K562 (cell line): ENCODE results near the gene PREX1. TPM values are rescaled to one million over a fixed set of nuclear protein-coding genes. Genes with fewer than 3 reads are reported as not detected.

Experiments used
- ATAC-seq: fragments of 200-7000 bp; cut with Tn5 transposase; 3 replicates; pipeline ENCODE4 v1.9.1; 2020; ENCODE audit warnings: moderate library complexity
- BruUV-seq: library from RNA; stranded (reverse); fragments of 400-500 nt; replicated peaks from 2 replicates; lab custom pipeline; 2021; lab: Mats Ljungman, UMichigan
- CTCF ChIA-PET: fragments of 300-600 bp; formaldehyde crosslinking; extraction: SDS; loops from one replicate; lab custom pipeline; 2021; ENCODE audit warnings: low intra/inter-chr PET ratio; lab: Yijun Ruan, JAX
- POLR2A ChIA-PET: fragments of 300-600, 350-650 bp; sonication (Branson Sonifier 250); formaldehyde crosslinking; extraction: SDS; loops from one replicate; lab custom pipeline; 2021; ENCODE audit warnings: antibody characterized with exemption, inconsistent platforms; lab: Yijun Ruan, JAX
- DNase-seq, 4 experiments: peaks; one replicate each; pipeline versions ENCODE4 v3.0.0 to v3.0.0-alpha.2; 2011 to 2018; ENCODE audit warnings: low spot score in 3 of 4, mixed read lengths in 3 of 4; ENCODE audit errors: extremely low read depth in 1 of 4
- FAIRE-seq: peaks from 2 replicates; lab custom pipeline; 2011; peaks lifted over from hg19 to GRCh38; lab: Jason Lieb, UNC
- H2AFZ ChIP-seq: 2 replicates; pipeline ENCODE4 v1.6.0; 2011; ENCODE audit warnings: low read depth, low read length, control low read depth, inconsistent platforms
- H3K27ac ChIP-seq: fragments of 200-600 bp; 3 replicates; pipeline ENCODE4 v1.8.0; 2011; ENCODE audit warnings: low read depth, mild to moderate bottlenecking, control low read depth, inconsistent platforms, low read length, moderate library complexity, mixed read lengths; ENCODE audit errors: extremely low read depth
- H3K27me3 ChIP-seq, 2 experiments: fragments of 300-600 bp in 1 of 2; 2 replicates in 1 of 2; 3 replicates in 1 of 2; pipeline versions ENCODE4 v1.6.0 to v1.8.0; 2011; ENCODE audit warnings: inconsistent platforms in 2 of 2, low read length in 2 of 2, mild to moderate bottlenecking in 1 of 2, mixed read lengths in 1 of 2, moderate library complexity in 1 of 2; ENCODE audit not compliant: control insufficient read depth in 2 of 2, insufficient read depth in 2 of 2
- H3K36me3 ChIP-seq: fragments of 300-600 bp; 3 replicates; pipeline ENCODE4 v1.8.0; 2011; ENCODE audit warnings: mild to moderate bottlenecking, low read length, inconsistent platforms; ENCODE audit not compliant: control insufficient read depth, insufficient read depth
- H3K4me1 ChIP-seq, 2 experiments: fragments of 200-600 bp in 1 of 2; replicated peaks in 1 of 2; 2 replicates in 1 of 2; 3 replicates in 1 of 2; pipeline versions ENCODE4 v1.5.1 to v1.8.0; 2011; ENCODE audit warnings: inconsistent platforms in 2 of 2, low read length in 2 of 2, mild to moderate bottlenecking in 1 of 2, mixed read lengths in 1 of 2, moderate library complexity in 1 of 2; ENCODE audit not compliant: control insufficient read depth in 2 of 2, insufficient read depth in 2 of 2
- H3K4me2 ChIP-seq: 2 replicates; pipeline ENCODE4 v1.6.1; 2011; ENCODE audit warnings: low read length, control low read depth, inconsistent platforms, mixed read lengths; ENCODE audit not compliant: insufficient read depth
- H3K4me3 ChIP-seq: fragments of 200-600 bp; sonication (generic), shearing (Covaris generic); 2 replicates; pipeline ENCODE4 v1.5.1; 2016; ENCODE audit warnings: control low read depth, inconsistent platforms
- H3K79me2 ChIP-seq: fragments of 200-600 bp; 3 replicates; pipeline ENCODE4 v1.8.0; 2011; ENCODE audit warnings: low read length, inconsistent platforms; ENCODE audit not compliant: control insufficient read depth, insufficient read depth
- H3K9ac ChIP-seq, 2 experiments: 2 replicates each; pipeline versions ENCODE4 v1.6.0 to v1.6.1; 2011; ENCODE audit warnings: low read depth in 2 of 2, low read length in 2 of 2, control low read depth in 1 of 2, inconsistent platforms in 1 of 2, mild to moderate bottlenecking in 1 of 2, mixed read lengths in 1 of 2; ENCODE audit not compliant: insufficient read depth in 1 of 2
- H3K9me1 ChIP-seq: one replicate; pipeline ENCODE4 v1.6.0; 2011; ENCODE audit warnings: inconsistent platforms, mild to moderate bottlenecking, low read length, moderate library complexity; ENCODE audit not compliant: control insufficient read depth, insufficient read depth
- H3K9me3 ChIP-seq: replicated peaks from 2 replicates; pipeline ENCODE4 v1.5.1; 2011; ENCODE audit warnings: low read depth, low read length, inconsistent platforms; ENCODE audit not compliant: control insufficient read depth, insufficient read depth
- H4K20me1 ChIP-seq: replicated peaks from 2 replicates; pipeline ENCODE4 v1.6.1; 2011; ENCODE audit warnings: low read length, inconsistent platforms, mixed read lengths; ENCODE audit not compliant: control insufficient read depth, insufficient read depth
- BDP1 ChIP-seq: IDR thresholded peaks from 3 replicates; pipeline ENCODE4 v1.6.1; 2011; ENCODE audit not compliant: insufficient read length, insufficient read depth
- CTBP1 ChIP-seq: fragments of 450-650 bp; IDR thresholded peaks from 2 replicates; pipeline ENCODE4 v1.6.1; 2016; ENCODE audit warnings: borderline replicate concordance
- EP300 ChIP-seq: IDR thresholded peaks from 2 replicates; pipeline ENCODE4 v1.6.1; 2012; ENCODE audit warnings: low read length, improper control_type of control experiment
- HBP1 ChIP-seq: fragments of 450-650 bp; formaldehyde crosslinking; IDR thresholded peaks from 2 replicates; pipeline ENCODE4 v1.4.0; 2022; ENCODE audit warnings: missing genetic modification characterization
- JUN ChIP-seq, 2 experiments: sonication (generic) in 1 of 2; formaldehyde crosslinking in 1 of 2; IDR thresholded peaks; 2 replicates each; pipeline versions ENCODE4 v1.6.1 to v1.8.0; 2012 to 2022; ENCODE audit warnings: borderline replicate concordance in 2 of 2, mild to moderate bottlenecking in 2 of 2, improper control_type of control experiment in 1 of 2, low read depth in 1 of 2, low read length in 1 of 2, missing genetic modification reagents in 1 of 2
- MCM5 ChIP-seq: fragments of 450-650 bp; IDR thresholded peaks from 2 replicates; pipeline ENCODE4 v1.6.1; 2016; ENCODE audit warnings: low read depth
- MIER1 ChIP-seq: fragments of 450-650 bp; IDR thresholded peaks from 2 replicates; pipeline ENCODE4 v1.6.1; 2016; ENCODE audit warnings: antibody characterized with exemption, mild to moderate bottlenecking, low read depth
- NR0B1 ChIP-seq: fragments of 450-650 bp; IDR thresholded peaks from one replicate; pipeline ENCODE4 v1.6.1; 2018; ENCODE audit warnings: mild to moderate bottlenecking, moderate library complexity; ENCODE audit not compliant: partially characterized antibody
- POLR3G ChIP-seq: IDR thresholded peaks from 2 replicates; pipeline ENCODE4 v1.6.1; 2011; ENCODE audit not compliant: insufficient read length, insufficient replicate concordance; ENCODE audit errors: extremely low read depth
- PYGO2 ChIP-seq: fragments of 450-650 bp; IDR thresholded peaks from 2 replicates; pipeline ENCODE4 v1.6.1; 2016; ENCODE audit warnings: mild to moderate bottlenecking, missing genetic modification characterization, moderate library complexity, missing compliant biosample characterization
- RFX7 ChIP-seq: fragments of 250-450 bp; sonication (Bioruptor Pico); IDR thresholded peaks from 2 replicates; pipeline ENCODE4 v1.5.1; 2021; ENCODE audit warnings: mild to moderate bottlenecking
- SRSF3 ChIP-seq: fragments of 200-400 bp; formaldehyde crosslinking; IDR thresholded peaks from 2 replicates; pipeline ENCODE4 v1.6.1; 2016; ENCODE audit warnings: mild to moderate bottlenecking, low read length, moderate library complexity; ENCODE audit not compliant: insufficient read depth
- TBL1XR1 ChIP-seq, 2 experiments: IDR thresholded peaks; 2 replicates each; pipeline ENCODE4 v1.6.1; 2012; ENCODE audit warnings: improper control_type of control experiment in 2 of 2, low read length in 2 of 2, mild to moderate bottlenecking in 1 of 2
- ZNF444 ChIP-seq: fragments of 250-450 bp; sonication (Bioruptor Pico); IDR thresholded peaks from 2 replicates; pipeline ENCODE4 v1.4.0; 2020; ENCODE audit warnings: mild to moderate bottlenecking, moderate library complexity
- WGBS: fragments of 100-300 bp; shearing (Covaris generic); methylation state at CpG from one replicate; pipeline ENCODE4 v1.1.6; 2016; ENCODE audit warnings: low coverage, mixed read lengths; ENCODE audit not compliant: insufficient coverage; ENCODE audit errors: missing lambda C conversion rate; 5-methylcytosine and 5-hydroxymethylcytosine counted together
- in situ Hi-C: fragments of 300-500 bp; cut with MboI; formaldehyde crosslinking; loops from 4 replicates; pipeline ENCODE4 v1.15.0; 2018; ENCODE audit warnings: inconsistent platforms, mixed read lengths
- intact Hi-C: fragments of 100-400 bp; cut with micrococcal nuclease; formaldehyde crosslinking; loops from 2 replicates; pipeline ENCODE4 v1.14.2; 2022
- polyA plus RNA-seq, 8 experiments: library from polyadenylated mRNA; depleted of rRNA in 4 of 8; stranded (reverse) in 5 of 8; unstranded in 3 of 8; fragments of >200 nt; fragmentation: Nextera tagmentation in 2 of 8; fragmentation: Illumina TruSeq in 1 of 8; extraction: Ambion mirVana in 2 of 8; extraction: Trizol in 1 of 8; gene quantifications; 2 replicates each; pipeline versions ENCODE4 v1.2.1 to v1.2.3, GENCODE V29; 2011 to 2014; ENCODE audit warnings: inconsistent platforms in 1 of 8, missing spikeins in 1 of 8
- total RNA-seq, 7 experiments: library from RNA; depleted of rRNA in 6 of 7; stranded (reverse); fragments of >200 nt in 6 of 7; fragmentation: Illumina TruSeq in 2 of 7; extraction: Trizol in 2 of 7; gene quantifications; 2 replicates each; pipeline versions ENCODE4 v1.2.1 to v1.2.3, GENCODE V29; 2011 to 2021; ENCODE audit warnings: low replicate concordance in 1 of 7

Gene PREX1
- total and polyA plus RNA-seq, 9 of the 15 experiments (the other 6 are each of a cell fraction or from before 2014, with no cell fraction given) = 0.37 to 10.4 (median 4.8) TPM

GRCh38 chr20:48653706-48654051 lies 174.1 kb downstream of the PREX1 start:
- in situ Hi-C loops = no loop called here
- Histone ChIP-seq H3K9ac (no peak overlapping the region), H3K4me2 (no peak overlapping the region), H3K9me3 (no peaks in the 10 kb centered on the region), H3K79me2 (no peaks in the 10 kb centered on the region), H3K9me1 (no peaks in the 10 kb centered on the region), H3K36me3 (peaks cover 5% of the 10 kb centered on the region; the same call in 1 of the 3 replicates), H3K4me3 (no peak overlapping the region), H2AFZ (no peak overlapping the region), H3K27me3 (no peaks in the 10 kb centered on the region), H3K27ac (no peak overlapping the region), H3K4me1 (peaks cover 0 to 14% of the 10 kb centered on the region in 2 experiments; a peak in 1 of 5 replicates), H4K20me1 (peaks cover 10% of the 10 kb centered on the region; the same call in 1 of the 2 replicates)
- ChIA-PET POLR2A (no interaction called here), CTCF (no interaction called here)
- 52% methylated on average over 10 of the region's 10 CpGs for WGBS
- BruUV-seq = no TSS peak
- no peak for ATAC-seq
- DNase-seq = no peak
- TF ChIP-seq ZNF444 (CRISPR knock-in tag) (no peak), EP300 (no peak), POLR3G (no peak), CTBP1 (no peak), HBP1 (CRISPR knock-in tag) (no peak), RFX7 (CRISPR knock-in tag) (no peak), NR0B1 (no peak), SRSF3 (no peak), MIER1 (no peak), TBL1XR1 (IDR thresholded peaks at IDR 0.05; ENCODE audit: low read length in 2 of 2) (no peak), PYGO2 (tag) (no peak), JUN (IDR thresholded peaks at IDR 0.05; ENCODE audit: borderline replicate concordance, low read depth, low read length) (no peak), JUN (CRISPR knock-in tag; IDR thresholded peaks at IDR 0.05; ENCODE audit: borderline replicate concordance) (no peak), MCM5 (no peak), BDP1 (no peak)
- no peak for FAIRE-seq
- intact Hi-C loops = no loop called here
